ENCODE measurements around the gene GDPD4.

Gene GDPD4

GRCh38 chr11:77259641-77260040, 41.8 kb downstream of the GDPD4 start:
- TF ChIP-seq CTCF (IDR thresholded peaks at IDR 0.05; ENCODE audit: extremely low read depth, missing control alignments) = no peak
- DNase-seq (ENCODE audit: low spot score) = no peak

- no peak for TF ChIP-seq CTCF (IDR thresholded peaks at IDR 0.05; ENCODE audit: extremely low read depth, missing control alignments)
- no peak for DNase-seq (ENCODE audit: low spot score)
Measured at GRCh38 chr11:77253690-77254089, 47.8 kb downstream of the GDPD4 start.

GRCh38 chr11:77252555-77253270, 48.8 kb downstream of the GDPD4 start:
- no peak for DNase-seq (ENCODE audit: low spot score)
- no peak for TF ChIP-seq CTCF (IDR thresholded peaks at IDR 0.05; ENCODE audit: extremely low read depth, missing control alignments)

- DNase-seq (ENCODE audit: low spot score) = no peak
Measured at GRCh38 chr11:77250881-77251640, 50.4 kb downstream of the GDPD4 start.

GRCh38 chr11:77249427-77249826, 52.1 kb downstream of the GDPD4 start:
- no peak for TF ChIP-seq CTCF (IDR thresholded peaks at IDR 0.05; ENCODE audit: extremely low read depth, missing control alignments)
- DNase-seq (ENCODE audit: low spot score) = no peak

More at GRCh38 chr11:77250881-77251640, 50.4 kb downstream of the GDPD4 start:
- TF ChIP-seq CTCF (IDR thresholded peaks at IDR 0.05; ENCODE audit: extremely low read depth, missing control alignments) = no peak

- no peak for TF ChIP-seq CTCF (IDR thresholded peaks at IDR 0.05; ENCODE audit: extremely low read depth, missing control alignments)
- DNase-seq (ENCODE audit: low spot score) = no peak
Measured at GRCh38 chr11:77244277-77245027, 57.0 kb downstream of the GDPD4 start.

GRCh38 chr11:77236901-77237300, 64.6 kb downstream of the GDPD4 start:
- no peak for TF ChIP-seq CTCF (IDR thresholded peaks at IDR 0.05; ENCODE audit: extremely low read depth, missing control alignments)
- DNase-seq (ENCODE audit: low spot score) = no peak
